Right cardiac atrium (tissue), 5 donors: ENCODE results near the gene AJAP1. TPM values are rescaled to one million over a fixed set of nuclear protein-coding genes. Genes with fewer than 3 reads are reported as not detected.

ENCODE experiments used
- ATAC-seq, 2 donors: fragments of 200-7000 bp; cut with Tn5 transposase; one replicate each; pipeline versions ENCODE4 v1.8.0 to v1.9.1; 2020; ENCODE audit warnings: moderate library complexity in 2 of 2, mild to moderate bottlenecking in 1 of 2
- DNase-seq, 3 donors: peaks; one replicate each; pipeline ENCODE4 v3.0.0-alpha.2; 2020
- H3K27ac ChIP-seq: one replicate; pipeline ENCODE4 v1.5.1; 2013; ENCODE audit warnings: mild to moderate bottlenecking, low read length, control low read depth, moderate library complexity
- H3K27me3 ChIP-seq: one replicate; pipeline ENCODE4 v1.6.1; 2013; ENCODE audit not compliant: control insufficient read depth, insufficient read depth
- H3K4me1 ChIP-seq: one replicate; pipeline ENCODE4 v1.6.1; 2013; ENCODE audit warnings: low read length; ENCODE audit not compliant: control insufficient read depth, insufficient read depth
- H3K4me3 ChIP-seq: one replicate; pipeline ENCODE4 v1.5.1; 2013; ENCODE audit warnings: low read length, control low read depth
- H3K9me3 ChIP-seq: one replicate; pipeline ENCODE4 v1.6.1; 2013; ENCODE audit warnings: low read length; ENCODE audit not compliant: control insufficient read depth
- WGBS: extraction: QIAGEN DNeasy Blood & Tissue Kit; methylation state at CpG from one replicate; pipeline ENCODE4 v1.1.7; 2013; 5-methylcytosine and 5-hydroxymethylcytosine counted together
- intact Hi-C, 4 donors: fragments of 100-400 bp; cut with DNase I; formaldehyde crosslinking; loops; one replicate each; pipeline versions ENCODE4 v1.11.0 to v1.14.0; 2022 to 2023
- polyA plus RNA-seq: library from polyadenylated mRNA; stranded (reverse); fragments of 200-250 nt; gene quantifications from one replicate; pipeline ENCODE4 v1.2.3, GENCODE V29; 2013
- total RNA-seq, 4 donors: library from RNA; stranded (reverse); fragmentation: NEBNext Ultra II Directional; extraction: Animal tissue kit (Norgen Biotek cat#: 25700); gene quantifications; one replicate each; pipeline ENCODE4 v1.2.1, GENCODE V29; 2021
- donor health status: healthy with polysubstance abuse.
- donor health status: DM: no; HTN: yes; CAD: no.
- donor health status: DM: no; HTN: no; CAD: no.
- donor health status: DM: no; HTN: yes; CAD: no; lungs with severe emphysema.
- donor health status: DM: yes; HTN: yes; CAD: no.

AJAP1 gene
- total and polyA plus RNA-seq, 5 donors = 0.02 to 0.18 (median 0.06) TPM

DNA sequence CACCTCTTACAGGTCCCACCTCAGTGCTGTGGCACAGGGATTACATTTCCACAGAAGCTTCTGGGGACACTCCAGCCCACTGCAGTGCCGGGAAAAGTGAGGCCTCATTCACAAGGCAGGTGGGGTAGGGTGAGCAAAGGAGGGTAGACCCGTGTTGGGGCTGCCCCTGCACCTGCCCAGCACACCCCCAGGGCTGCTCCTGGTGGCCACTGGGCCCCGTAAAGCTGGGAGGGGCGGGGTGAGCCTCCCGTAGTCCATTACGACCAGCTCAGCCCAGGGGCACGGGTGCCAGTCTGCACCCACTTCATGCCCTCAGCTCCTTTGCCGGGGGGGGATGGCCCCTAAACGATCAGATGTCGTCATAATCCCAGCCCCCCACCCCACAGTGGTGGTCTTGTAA is 39.5 kb downstream of the AJAP1 start:
- DNase-seq (peak in 1 of 3 donors; percentile 6), ATAC-seq (no peak)
- H3K9me3 ChIP-seq = no peaks in the 10 kb centered on the region
- H3K27me3 ChIP-seq = no peaks in the 10 kb centered on the region
- no peak overlapping the region for H3K27ac ChIP-seq
- intact Hi-C loops = no loop called here
- no peaks in the 10 kb centered on the region for H3K4me1 ChIP-seq
- H3K4me3 ChIP-seq = no peak overlapping the region
- WGBS = 85% methylated on average over 10 of the region's 10 CpGs

DNA sequence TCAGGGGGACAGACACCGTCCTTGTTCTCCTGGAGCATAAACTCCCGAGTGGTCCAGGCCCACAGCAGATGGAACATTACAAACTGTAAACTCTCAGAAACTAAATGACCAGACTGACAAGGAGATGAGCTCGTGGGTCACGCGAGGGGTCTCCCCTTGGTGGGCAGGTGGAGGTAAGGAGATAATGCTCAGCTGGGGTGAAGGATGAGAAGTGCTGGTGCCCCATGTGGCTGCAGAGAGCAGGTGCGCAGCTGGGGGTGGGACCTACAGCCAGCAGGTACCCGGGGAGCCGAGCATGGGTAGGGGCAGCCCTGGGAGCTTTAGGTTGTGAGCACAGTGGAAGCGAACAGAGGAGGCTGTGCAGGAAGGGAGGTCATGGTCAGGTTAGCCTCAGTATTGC is 40.1 kb downstream of the AJAP1 start:
- DNase-seq (no peak), ATAC-seq (no peak)
- H3K4me1 ChIP-seq = no peaks in the 10 kb centered on the region
- no peaks in the 10 kb centered on the region for H3K27me3 ChIP-seq
- WGBS = 80% methylated on average over 9 of the region's 9 CpGs
- no peaks in the 10 kb centered on the region for H3K9me3 ChIP-seq
- no peak overlapping the region for H3K27ac ChIP-seq
- intact Hi-C loops = no loop called here
- no peak overlapping the region for H3K4me3 ChIP-seq

DNA sequence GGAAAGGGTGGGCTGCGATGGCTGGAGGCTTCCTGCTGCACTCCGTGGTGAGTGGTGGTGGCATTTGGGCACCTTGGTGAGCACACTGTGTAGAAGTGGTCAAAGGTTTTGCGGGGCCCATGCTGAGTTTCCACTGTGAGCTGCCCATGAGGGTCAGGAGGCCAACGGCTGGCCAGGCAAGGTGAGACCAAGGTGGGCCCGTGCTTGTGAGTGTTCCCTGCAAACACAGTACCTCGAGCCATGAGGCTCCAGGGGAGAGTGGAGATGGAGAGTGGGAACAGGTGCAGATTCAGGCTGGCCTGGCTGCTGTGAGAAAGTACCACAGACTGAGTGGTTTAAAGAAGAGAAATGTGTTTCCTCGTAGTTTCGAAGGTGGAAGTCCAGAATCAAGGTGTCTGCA is 40.8 kb downstream of the AJAP1 start:
- ATAC-seq = no peak
- DNase-seq = peak in 1 of 3 donors; percentile 1
- no peak overlapping the region for H3K27ac ChIP-seq
- no peaks in the 10 kb centered on the region for H3K9me3 ChIP-seq
- WGBS = 91% methylated on average over 8 of the region's 8 CpGs
- H3K4me3 ChIP-seq = no peak overlapping the region
- H3K4me1 ChIP-seq = no peaks in the 10 kb centered on the region
- intact Hi-C loops = no loop called here
- no peaks in the 10 kb centered on the region for H3K27me3 ChIP-seq

DNA sequence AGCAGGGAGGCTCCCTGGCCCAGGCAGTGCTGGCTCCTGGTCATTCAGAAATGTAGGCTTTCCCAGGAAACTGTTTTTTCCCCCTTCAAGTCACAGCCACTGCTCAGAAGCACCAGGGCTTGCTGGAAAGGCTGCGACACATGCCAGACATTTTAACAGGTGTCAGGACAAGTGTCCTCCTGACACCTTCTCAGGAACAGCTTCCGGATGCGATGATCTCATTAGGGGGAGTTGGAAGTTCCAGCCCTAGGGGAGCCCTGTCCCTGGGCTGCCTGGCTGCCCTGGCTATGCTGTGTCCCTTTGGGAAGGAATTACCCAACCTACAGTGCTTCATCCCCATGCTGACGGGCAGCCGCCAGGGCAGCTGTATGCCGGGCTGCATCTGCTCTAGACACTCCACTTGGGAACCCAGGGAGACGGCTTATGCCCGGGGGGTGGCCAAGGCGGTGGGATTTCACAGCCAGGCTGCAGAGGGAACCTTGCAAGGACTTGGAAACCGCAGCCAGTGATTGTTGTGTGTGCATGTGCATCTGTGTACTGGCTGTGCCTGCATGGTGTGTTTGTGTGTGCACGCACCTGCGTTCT is 41.8 kb downstream of the AJAP1 start:
- Histone ChIP-seq H3K27ac (no peak overlapping the region), H3K27me3 (no peaks in the 10 kb centered on the region), H3K4me1 (no peaks in the 10 kb centered on the region), H3K9me3 (no peaks in the 10 kb centered on the region), H3K4me3 (no peak overlapping the region)
- peak in 1 of 3 donors; percentile 28 for DNase-seq
- WGBS = 60% methylated on average over 12 of the region's 12 CpGs
- no peak for ATAC-seq
- intact Hi-C loops = no loop called here

GRCh38 chr1:4696753-4697152 is 42.3 kb downstream of the AJAP1 start:
- no peak overlapping the region for H3K27ac ChIP-seq
- no peaks in the 10 kb centered on the region for H3K4me1 ChIP-seq
- H3K27me3 ChIP-seq = no peaks in the 10 kb centered on the region
- DNase-seq (peak in 1 of 3 donors; percentile 16), ATAC-seq (no peak)
- H3K9me3 ChIP-seq = no peaks in the 10 kb centered on the region
- WGBS = 88% methylated on average over 2 of the region's 2 CpGs
- intact Hi-C loops = no loop called here
- no peak overlapping the region for H3K4me3 ChIP-seq

DNA sequence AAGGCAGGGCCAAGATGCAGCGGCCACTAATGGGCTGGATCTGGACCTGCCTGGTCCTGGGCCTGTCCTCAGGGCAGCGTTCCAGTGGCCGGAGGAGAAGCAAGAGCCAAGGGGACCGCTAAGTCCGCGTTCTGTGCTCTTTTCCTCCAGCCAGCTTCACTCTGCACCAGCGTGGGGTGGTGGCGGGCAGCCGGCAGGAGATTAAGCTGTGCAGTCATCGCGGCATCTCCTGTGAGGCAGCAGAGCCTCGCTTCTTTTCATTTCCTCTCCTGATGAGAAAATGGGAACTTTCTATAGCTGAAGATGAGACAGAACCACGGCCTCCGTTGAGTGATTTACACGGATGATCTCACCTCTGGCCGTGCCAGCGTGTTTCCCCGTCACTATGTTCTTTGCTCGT is 43.4 kb downstream of the AJAP1 start:
- intact Hi-C loops = no loop called here

GRCh38 chr1:4698911-4699310 is 44.5 kb downstream of the AJAP1 start:
- Histone ChIP-seq H3K4me3 (no peak overlapping the region), H3K9me3 (no peaks in the 10 kb centered on the region), H3K4me1 (no peaks in the 10 kb centered on the region), H3K27me3 (no peaks in the 10 kb centered on the region), H3K27ac (no peak overlapping the region)
- WGBS = 65% methylated on average over 8 of the region's 8 CpGs
- DNase-seq (peak in 1 of 3 donors; percentile 26), ATAC-seq (no peak)
- intact Hi-C loops = no loop called here

More for the DNA sequence above, 43.4 kb downstream of the AJAP1 start:
- Histone ChIP-seq H3K27ac (no peak overlapping the region), H3K27me3 (no peaks in the 10 kb centered on the region), H3K4me1 (no peaks in the 10 kb centered on the region), H3K4me3 (no peak overlapping the region), H3K9me3 (no peaks in the 10 kb centered on the region)
- ATAC-seq (no peak), DNase-seq (peak in 1 of 3 donors; percentile 20)
- WGBS = 86% methylated on average over 19 of the region's 19 CpGs

- peak in 1 of 3 donors; percentile 18 for DNase-seq
- ATAC-seq = no peak
- Histone ChIP-seq H3K4me1 (no peaks in the 10 kb centered on the region), H3K27me3 (no peaks in the 10 kb centered on the region), H3K4me3 (no peak overlapping the region), H3K27ac (no peak overlapping the region), H3K9me3 (no peaks in the 10 kb centered on the region)
- intact Hi-C loops = no loop called here
- 55% methylated on average over 21 of the region's 21 CpGs for WGBS
Observed at GRCh38 chr1:4699376-4700301, 45.2 kb downstream of the AJAP1 start.

DNA sequence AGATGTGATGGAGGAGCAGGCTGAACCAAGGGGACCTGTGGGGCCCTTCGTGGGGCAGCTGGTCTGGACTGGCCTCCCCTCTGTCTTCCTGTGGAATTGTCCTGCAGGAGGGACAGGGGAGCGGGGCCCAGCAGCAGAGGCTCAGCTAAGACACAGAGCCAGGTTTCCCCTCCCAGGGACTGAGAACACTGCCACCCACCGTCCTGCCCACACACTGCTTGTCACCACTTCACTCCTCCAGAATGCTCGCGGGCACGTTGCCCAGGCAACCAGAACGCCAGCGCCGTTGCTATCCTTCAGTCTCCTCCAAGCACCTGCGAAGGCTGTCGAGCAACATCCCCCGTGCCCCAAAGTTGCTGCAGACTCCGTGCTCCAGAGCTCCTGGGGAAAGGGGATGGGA is 46.4 kb downstream of the AJAP1 start:
- Histone ChIP-seq H3K4me1 (no peaks in the 10 kb centered on the region), H3K27me3 (no peaks in the 10 kb centered on the region), H3K4me3 (no peak overlapping the region), H3K27ac (no peak overlapping the region), H3K9me3 (no peaks in the 10 kb centered on the region)
- WGBS = 45% methylated on average over 13 of the region's 13 CpGs
- intact Hi-C loops = no loop called here
- peak in 1 of 2 donors; percentile 10 for ATAC-seq
- DNase-seq = peak in 1 of 3 donors; percentile 16

- no peaks in the 10 kb centered on the region for H3K4me1 ChIP-seq
- ATAC-seq (no peak), DNase-seq (peak in 1 of 3 donors; percentile 11)
- H3K27ac ChIP-seq = no peak overlapping the region
- no peaks in the 10 kb centered on the region for H3K9me3 ChIP-seq
- 74% methylated on average over 9 of the region's 9 CpGs for WGBS
- no peaks in the 10 kb centered on the region for H3K27me3 ChIP-seq
- intact Hi-C loops = no loop called here
- H3K4me3 ChIP-seq = no peak overlapping the region
Observed at GRCh38 chr1:4701276-4701675, 46.9 kb downstream of the AJAP1 start.

DNA sequence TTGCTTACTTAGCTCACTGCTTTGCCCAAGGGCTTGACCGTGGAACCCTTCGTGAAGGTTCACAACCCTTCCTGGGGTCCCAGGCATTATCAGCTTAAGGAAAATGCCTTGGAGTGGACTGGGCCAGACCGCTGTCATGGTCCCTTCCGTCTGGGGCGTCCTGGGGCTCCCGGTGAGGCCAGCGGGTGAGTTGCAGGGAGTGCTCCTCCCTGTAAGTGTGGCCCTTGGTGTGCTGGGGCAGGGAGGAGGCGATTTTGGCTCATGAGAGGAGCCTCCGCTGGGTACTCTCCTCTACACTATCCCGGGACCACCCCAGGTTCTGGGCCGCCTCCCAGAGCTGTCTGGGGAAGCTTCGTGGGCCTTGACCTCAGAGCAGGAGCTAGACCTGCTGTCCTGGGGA is 48.1 kb downstream of the AJAP1 start:
- peak in 1 of 3 donors; percentile 34 for DNase-seq
- Histone ChIP-seq H3K27me3 (no peaks in the 10 kb centered on the region), H3K27ac (no peak overlapping the region), H3K9me3 (no peaks in the 10 kb centered on the region), H3K4me1 (no peaks in the 10 kb centered on the region), H3K4me3 (no peak overlapping the region)
- 88% methylated on average over 12 of the region's 12 CpGs for WGBS
- no peak for ATAC-seq
- intact Hi-C loops = no loop called here
